ENCODE data around the gene ZZZ3. TPM values are rescaled to one million over a fixed set of nuclear protein-coding genes. Genes with fewer than 3 reads are reported as not detected.

Gene ZZZ3
- polyA plus RNA-seq, 1 experiment = 46.2 TPM

GRCh38 chr1:77639557-77640069 is 42.8 kb downstream of the ZZZ3 start:
- DNase-seq (ENCODE audit: low read depth, low spot score) = no peak
- H3K4me3 ChIP-seq (ENCODE audit: low read depth, low read length) = no peak overlapping the region
- TF ChIP-seq CTCF (IDR thresholded peaks at IDR 0.05; ENCODE audit: low read depth, low read length) = no peak
- H3K27me3 ChIP-seq (ENCODE audit: control insufficient read depth, insufficient read depth, low read length) = no peaks in the 10 kb centered on the region
- ChIA-PET CTCF (no interaction called here), POLR2A (no interaction called here)
- H3K9me3 ChIP-seq (ENCODE audit: control insufficient read depth, insufficient read depth, low read length) = no peaks in the 10 kb centered on the region
- no peak overlapping the region for H3K27ac ChIP-seq (ENCODE audit: low read depth, low read length)

GRCh38 chr1:77639056-77639455 is 43.4 kb downstream of the ZZZ3 start:
- Histone ChIP-seq H3K4me3 (ENCODE audit: low read depth, low read length) (no peak overlapping the region), H3K27ac (ENCODE audit: low read depth, low read length) (no peak overlapping the region), H3K27me3 (ENCODE audit: control insufficient read depth, insufficient read depth, low read length) (no peaks in the 10 kb centered on the region), H3K9me3 (ENCODE audit: control insufficient read depth, insufficient read depth, low read length) (no peaks in the 10 kb centered on the region)
- ChIA-PET CTCF (no interaction called here), POLR2A (interaction anchor here (1.1 kb wide), 1 partner anchor 125 kb away, joined by 3 read pairs; no protein-coding TSS in a partner anchor)
- no peak for DNase-seq (ENCODE audit: low read depth, low spot score)
- TF ChIP-seq CTCF (IDR thresholded peaks at IDR 0.05; ENCODE audit: low read depth, low read length) = no peak

GRCh38 chr1:77636864-77637263 is 45.6 kb downstream of the ZZZ3 start:
- Histone ChIP-seq H3K9me3 (ENCODE audit: control insufficient read depth, insufficient read depth, low read length) (no peaks in the 10 kb centered on the region), H3K27me3 (ENCODE audit: control insufficient read depth, insufficient read depth, low read length) (no peaks in the 10 kb centered on the region), H3K4me3 (ENCODE audit: low read depth, low read length) (no peak overlapping the region), H3K27ac (ENCODE audit: low read depth, low read length) (no peak overlapping the region)
- TF ChIP-seq CTCF (IDR thresholded peaks at IDR 0.05; ENCODE audit: low read depth, low read length) = no peak
- DNase-seq (ENCODE audit: low read depth, low spot score) = no peak
- POLR2A ChIA-PET = no interaction called here
- CTCF ChIA-PET = no interaction called here

Small RNAs within 50 kb of the gene (small RNA-seq; reads per million reads assigned to genes)
- not detected for gene RN7SL370P (ENCODE audit: insufficient read length, low read depth)

Other genes starting within 250 kb of the ZZZ3 start
- 57.7 and 86.0 TPM in 2 replicates for gene USP33, start 77.2 kb upstream of the ZZZ3 start, polyA plus RNA-seq (2011; rRNA removed)
- gene MIGA1, start 97.0 kb upstream of the ZZZ3 start, polyA plus RNA-seq (2011; rRNA removed) = 4.5 and 5.5 TPM in 2 replicates
- 28.6 and 39.9 TPM in 2 replicates for gene NEXN, start 206.0 kb upstream of the ZZZ3 start, polyA plus RNA-seq (2011; rRNA removed)

Measured in AG04450 (cell line).